Measurements from ENCODE around the gene OR5M10. TPM values are rescaled to one million over a fixed set of nuclear protein-coding genes. Genes with fewer than 3 reads are reported as not detected.
"Not testable (repeated sequence)": the region's sequence is repeated elsewhere in the genome, so short reads cannot be mapped to it uniquely, and the experiment has no call there.

The OR5M10 gene
- not detected for total RNA-seq
- not detected for polyA plus RNA-seq

DNA sequence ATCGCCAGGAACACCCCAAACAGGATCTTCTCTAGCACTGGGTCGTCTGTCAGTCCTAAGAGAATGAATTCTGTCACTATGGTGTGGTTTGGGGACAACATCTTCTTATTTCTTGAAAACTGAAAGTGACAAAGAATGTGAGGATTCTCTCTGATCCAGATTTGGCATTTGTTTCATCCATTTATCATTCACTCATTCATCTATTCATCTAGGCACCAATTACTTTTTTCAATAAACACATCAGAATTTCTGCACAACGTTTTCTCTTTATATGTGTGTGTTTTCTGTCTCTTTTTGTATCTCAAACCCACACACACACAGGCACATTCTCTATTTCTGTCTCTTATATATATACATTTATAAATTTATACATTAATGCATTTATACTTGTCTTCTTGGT is at the start of gene OR5M10:
TSS of gene OR5M10 (minus strand) at position 101 of the 400 bp plus-strand sequence. CDS start at position 101, 0 bp downstream.
- no peak within 1 kb of the TSS for H3K27ac Mint-ChIP-seq
- no peaks in the 10 kb centered on the region for H3K4me1 Mint-ChIP-seq
- no peaks in the 10 kb centered on the region for H3K4me1 ChIP-seq (ENCODE audit: control insufficient read depth, insufficient read depth, low read length, poor library complexity, severe bottlenecking)
- no peaks in the 10 kb centered on the region for H3K27me3 ChIP-seq (ENCODE audit: control insufficient read depth, insufficient read depth, low read length)
- no peaks in the 10 kb centered on the region for H3K36me3 ChIP-seq (ENCODE audit: control insufficient read depth, insufficient read depth, low read length)
- ATAC-seq (ENCODE audit: low read depth in 2 of 2) (no peak), DNase-seq (no peak)
- no peak within 1 kb of the TSS for H3K4me3 Mint-ChIP-seq
- H3K27me3 Mint-ChIP-seq, result no peaks in the 10 kb centered on the region
- no peak within 1 kb of the TSS for H3K27ac ChIP-seq (ENCODE audit: insufficient read depth, low read length, poor library complexity, severe bottlenecking)
- no peak within 1 kb of the TSS for H3K4me3 ChIP-seq (ENCODE audit: low read depth, low read length)
- H3K9me3 ChIP-seq (ENCODE audit: control insufficient read depth in 2 of 2, low read length in 2 of 2), result no peaks in the 10 kb centered on the region
- H3K36me3 Mint-ChIP-seq, result no peaks in the 10 kb centered on the region
- peaks cover 0 to 22% (median 6%) of the 10 kb centered on the region in 7 donors for H3K9me3 Mint-ChIP-seq

DNA sequence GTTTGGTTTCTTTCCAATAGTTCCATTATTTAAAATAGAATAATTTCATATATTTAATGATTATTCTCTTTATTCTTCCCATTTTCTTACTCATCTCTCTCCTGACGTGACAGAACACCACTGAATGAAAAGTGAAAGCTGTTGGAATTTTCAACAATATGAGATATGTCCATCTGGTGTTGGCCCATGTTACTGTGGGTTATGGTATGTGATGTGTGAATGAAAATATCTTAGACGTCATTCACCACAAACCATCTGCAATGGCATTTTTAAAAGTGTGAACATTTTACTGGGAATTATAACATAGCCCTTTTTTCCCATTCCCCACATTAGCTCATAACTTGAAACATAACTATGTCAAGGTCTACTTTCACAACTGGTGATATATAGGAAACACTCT is 48.4 kb upstream of the OR5M10 start:
- Histone ChIP-seq H3K9me3 (ENCODE audit: control insufficient read depth in 2 of 2, low read length in 2 of 2) (peaks cover 0 to 5% of the 10 kb centered on the region in 2 experiments), H3K36me3 (ENCODE audit: control insufficient read depth, insufficient read depth, low read length) (no peaks in the 10 kb centered on the region), H3K27me3 (ENCODE audit: control insufficient read depth, insufficient read depth, low read length) (no peaks in the 10 kb centered on the region), H3K27ac (ENCODE audit: insufficient read depth, low read length, poor library complexity, severe bottlenecking) (no peak overlapping the region), H3K4me3 (ENCODE audit: low read depth, low read length) (no peak overlapping the region), H3K4me1 (ENCODE audit: control insufficient read depth, insufficient read depth, low read length, poor library complexity, severe bottlenecking) (no peaks in the 10 kb centered on the region)
- H3K27me3 Mint-ChIP-seq, result no peaks in the 10 kb centered on the region
- ATAC-seq (ENCODE audit: low read depth in 2 of 2) (no peak), DNase-seq (no peak)
- H3K9me3 Mint-ChIP-seq, result peaks cover 0 to 26% (median 6%) of the 10 kb centered on the region in 7 donors
- no peak overlapping the region for H3K27ac Mint-ChIP-seq
- H3K4me1 Mint-ChIP-seq, result no peaks in the 10 kb centered on the region
- H3K36me3 Mint-ChIP-seq, result no peaks in the 10 kb centered on the region
- H3K4me3 Mint-ChIP-seq, result no peak overlapping the region

DNA sequence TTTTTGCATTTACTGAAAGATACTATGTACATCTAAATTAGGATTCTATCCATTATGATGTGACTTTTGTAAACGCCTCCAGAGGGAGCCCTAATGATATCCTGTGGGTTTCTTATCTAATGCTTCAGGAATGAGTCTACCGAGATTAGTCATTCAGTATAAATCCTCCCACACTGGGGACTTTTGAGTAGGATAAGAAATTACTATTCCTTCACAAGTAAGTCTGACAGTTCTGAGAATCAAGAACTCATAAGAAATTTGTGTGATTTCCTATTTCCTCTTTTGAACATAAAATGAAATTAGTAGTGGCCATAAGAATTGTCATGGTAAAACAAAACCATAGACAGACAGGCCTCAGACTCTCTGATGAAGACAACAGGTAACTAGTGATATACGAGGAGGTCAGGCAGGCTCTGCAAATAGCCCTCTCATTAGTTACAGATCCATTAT is 47.2 kb upstream of the OR5M10 start:
- H3K9me3 ChIP-seq (ENCODE audit: control insufficient read depth in 2 of 2, low read length in 2 of 2), result peaks cover 0 to 5% of the 10 kb centered on the region in 2 experiments
- Mint-ChIP-seq H3K9me3 (peaks cover 0 to 22% (median 6%) of the 10 kb centered on the region in 7 donors), H3K27me3 (no peaks in the 10 kb centered on the region), H3K4me1 (no peaks in the 10 kb centered on the region), H3K27ac (peak overlapping the region in 1 of 3 donors; percentile 10), H3K4me3 (no peak overlapping the region), H3K36me3 (no peaks in the 10 kb centered on the region)
- H3K27ac ChIP-seq (ENCODE audit: insufficient read depth, low read length, poor library complexity, severe bottlenecking), result no peak overlapping the region
- H3K36me3 ChIP-seq (ENCODE audit: control insufficient read depth, insufficient read depth, low read length), result no peaks in the 10 kb centered on the region
- H3K4me1 ChIP-seq (ENCODE audit: control insufficient read depth, insufficient read depth, low read length, poor library complexity, severe bottlenecking), result no peaks in the 10 kb centered on the region
- no peak overlapping the region for H3K4me3 ChIP-seq (ENCODE audit: low read depth, low read length)
- no peak for ATAC-seq (ENCODE audit: low read depth in 2 of 2)
- no peak for DNase-seq
- no peaks in the 10 kb centered on the region for H3K27me3 ChIP-seq (ENCODE audit: control insufficient read depth, insufficient read depth, low read length)

DNA sequence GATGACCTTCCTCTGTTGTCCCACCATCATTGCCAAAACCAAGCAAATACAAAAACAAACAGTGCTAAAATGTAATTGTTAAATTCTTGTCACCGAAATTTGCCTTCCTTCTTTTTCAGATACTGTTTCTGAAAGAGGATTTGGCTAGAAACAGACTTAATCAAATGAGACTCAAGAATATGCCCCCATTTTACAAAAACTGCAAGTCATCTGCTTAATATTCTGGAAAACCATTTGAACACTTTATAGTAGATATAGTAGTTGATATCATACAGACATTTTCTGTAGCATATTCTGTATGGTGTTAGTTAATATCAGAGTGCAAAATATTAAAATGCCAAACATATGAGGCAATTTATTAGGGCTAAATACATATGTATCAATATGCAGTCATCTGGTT is 33.7 kb upstream of the OR5M10 start:
- Mint-ChIP-seq H3K4me3 (no peak overlapping the region), H3K4me1 (no peaks in the 10 kb centered on the region)

DNA sequence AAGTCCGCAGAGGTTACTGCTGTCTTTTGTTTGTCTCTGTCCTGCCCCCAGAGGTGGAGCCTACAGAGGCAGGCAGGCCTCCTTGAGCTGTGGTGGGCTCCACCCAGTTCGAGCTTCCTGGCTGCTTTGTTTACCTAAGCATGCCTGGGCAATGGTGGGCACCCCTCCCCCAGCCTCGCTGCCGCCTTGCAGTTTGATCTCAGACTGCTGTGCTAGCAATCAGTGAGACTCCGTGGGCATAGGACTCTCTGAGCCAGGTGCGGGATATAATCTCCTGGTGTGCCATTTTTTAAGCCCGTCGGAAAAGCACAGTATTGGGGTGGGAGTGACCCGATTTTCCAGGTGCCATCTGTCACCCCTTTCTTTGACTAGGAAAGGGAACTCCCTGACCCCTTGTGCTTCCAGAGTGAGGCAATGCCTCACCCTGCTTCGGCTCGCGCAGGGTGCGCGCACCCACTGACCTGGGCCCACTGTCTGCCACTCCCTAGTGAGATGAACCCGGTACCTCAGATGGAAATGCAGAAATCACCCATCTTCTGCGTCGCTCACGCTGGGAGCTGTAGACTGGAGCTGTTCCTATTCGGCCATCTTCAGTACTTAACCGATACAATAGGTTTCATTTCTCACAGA is 14.7 kb upstream of the OR5M10 start:
- not testable (repeated sequence) for H3K27ac Mint-ChIP-seq; ATAC-seq (ENCODE audit: low read depth in 2 of 2); DNase-seq; H3K36me3 Mint-ChIP-seq; H3K4me3 ChIP-seq (ENCODE audit: low read depth, low read length); H3K27ac ChIP-seq (ENCODE audit: insufficient read depth, low read length, poor library complexity, severe bottlenecking); H3K4me3 Mint-ChIP-seq; H3K36me3 ChIP-seq (ENCODE audit: control insufficient read depth, insufficient read depth, low read length); H3K4me1 Mint-ChIP-seq; H3K27me3 ChIP-seq (ENCODE audit: control insufficient read depth, insufficient read depth, low read length); H3K27me3 Mint-ChIP-seq; H3K9me3 ChIP-seq (ENCODE audit: control insufficient read depth in 2 of 2, low read length in 2 of 2); H3K4me1 ChIP-seq (ENCODE audit: control insufficient read depth, insufficient read depth, low read length, poor library complexity, severe bottlenecking)
- H3K9me3 Mint-ChIP-seq, result peaks cover 0 to 12% (median 3%) of the 10 kb centered on the region in 7 donors

More for the DNA sequence above, 33.7 kb upstream of the OR5M10 start:
- Histone ChIP-seq H3K27ac (ENCODE audit: insufficient read depth, low read length, poor library complexity, severe bottlenecking) (no peak overlapping the region), H3K36me3 (ENCODE audit: control insufficient read depth, insufficient read depth, low read length) (no peaks in the 10 kb centered on the region), H3K9me3 (ENCODE audit: control insufficient read depth in 2 of 2, low read length in 2 of 2) (peaks cover 0 to 2% of the 10 kb centered on the region in 2 experiments), H3K4me1 (ENCODE audit: control insufficient read depth, insufficient read depth, low read length, poor library complexity, severe bottlenecking) (no peaks in the 10 kb centered on the region), H3K27me3 (ENCODE audit: control insufficient read depth, insufficient read depth, low read length) (no peaks in the 10 kb centered on the region), H3K4me3 (ENCODE audit: low read depth, low read length) (no peak overlapping the region)
- H3K27me3 Mint-ChIP-seq, result no peaks in the 10 kb centered on the region
- no peaks in the 10 kb centered on the region for H3K36me3 Mint-ChIP-seq
- no peak overlapping the region for H3K27ac Mint-ChIP-seq
- ATAC-seq (ENCODE audit: low read depth in 2 of 2) (no peak), DNase-seq (no peak)
- H3K9me3 Mint-ChIP-seq, result peaks cover 0 to 24% (median 8%) of the 10 kb centered on the region in 7 donors

DNA sequence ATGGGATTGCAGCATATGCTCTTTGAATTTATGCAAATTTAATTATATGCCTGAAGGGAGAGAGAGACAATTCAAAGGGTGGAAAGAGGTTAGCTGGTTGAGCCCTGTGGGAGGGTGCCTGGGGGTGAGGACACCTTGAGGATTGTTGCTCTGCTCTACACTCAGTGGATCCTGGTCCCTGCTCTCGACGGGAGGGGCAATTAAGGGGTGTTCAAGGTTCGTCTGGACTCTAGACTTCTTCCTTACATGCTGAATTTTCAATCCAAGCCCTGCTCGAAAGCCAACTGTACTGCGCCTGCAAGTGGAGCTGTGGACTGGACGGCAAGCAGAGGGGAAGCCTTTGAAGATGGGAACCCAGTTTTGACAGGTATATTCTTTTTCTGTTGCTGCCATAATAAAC is 18.9 kb downstream of the OR5M10 start:
- no peak overlapping the region for H3K27ac ChIP-seq (ENCODE audit: insufficient read depth, low read length, poor library complexity, severe bottlenecking)
- Mint-ChIP-seq H3K27ac (no peak overlapping the region), H3K4me3 (no peak overlapping the region), H3K27me3 (no peaks in the 10 kb centered on the region), H3K4me1 (no peaks in the 10 kb centered on the region), H3K36me3 (no peaks in the 10 kb centered on the region), H3K9me3 (peaks cover under 1 to 37% (median 12%) of the 10 kb centered on the region in 7 donors)
- no peaks in the 10 kb centered on the region for H3K27me3 ChIP-seq (ENCODE audit: control insufficient read depth, insufficient read depth, low read length)
- no peak overlapping the region for H3K4me3 ChIP-seq (ENCODE audit: low read depth, low read length)
- H3K4me1 ChIP-seq (ENCODE audit: control insufficient read depth, insufficient read depth, low read length, poor library complexity, severe bottlenecking), result no peaks in the 10 kb centered on the region
- peaks cover 5 to 12% of the 10 kb centered on the region in 2 experiments for H3K9me3 ChIP-seq (ENCODE audit: control insufficient read depth in 2 of 2, low read length in 2 of 2)
- no peak for ATAC-seq (ENCODE audit: low read depth in 2 of 2)
- DNase-seq, result no peak
- H3K36me3 ChIP-seq (ENCODE audit: control insufficient read depth, insufficient read depth, low read length), result no peaks in the 10 kb centered on the region

DNA sequence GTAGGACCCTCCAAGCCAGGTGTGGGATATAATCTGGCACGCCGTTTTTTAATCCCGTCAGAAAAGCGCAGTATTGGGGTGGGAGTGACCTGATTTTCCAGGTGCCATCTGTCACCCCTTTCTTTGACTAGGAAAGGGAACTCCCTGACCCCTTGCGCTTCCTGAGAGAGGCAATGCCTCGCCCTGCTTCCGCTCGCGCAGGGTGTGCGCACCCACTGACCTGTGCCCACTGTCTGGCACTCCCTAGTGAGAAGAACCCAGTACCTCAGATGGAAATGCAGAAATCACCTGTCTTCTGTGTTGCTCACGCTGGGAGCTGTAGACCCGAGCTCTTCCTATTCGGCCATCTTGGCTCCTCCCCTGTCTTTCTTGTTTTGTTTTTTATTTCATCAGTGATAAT is 22.8 kb downstream of the OR5M10 start:
- not testable (repeated sequence) for H3K27me3 ChIP-seq (ENCODE audit: control insufficient read depth, insufficient read depth, low read length); H3K4me1 Mint-ChIP-seq; H3K4me1 ChIP-seq (ENCODE audit: control insufficient read depth, insufficient read depth, low read length, poor library complexity, severe bottlenecking); H3K36me3 Mint-ChIP-seq; H3K4me3 ChIP-seq (ENCODE audit: low read depth, low read length); H3K27ac Mint-ChIP-seq; H3K36me3 ChIP-seq (ENCODE audit: control insufficient read depth, insufficient read depth, low read length); H3K4me3 Mint-ChIP-seq; ATAC-seq (ENCODE audit: low read depth in 2 of 2); DNase-seq; H3K27me3 Mint-ChIP-seq; H3K27ac ChIP-seq (ENCODE audit: insufficient read depth, low read length, poor library complexity, severe bottlenecking)
- peaks cover 0 to 26% (median 10%) of the 10 kb centered on the region in 7 donors for H3K9me3 Mint-ChIP-seq
- peaks cover 5 to 12% of the 10 kb centered on the region in 2 experiments for H3K9me3 ChIP-seq (ENCODE audit: control insufficient read depth in 2 of 2, low read length in 2 of 2)

DNA sequence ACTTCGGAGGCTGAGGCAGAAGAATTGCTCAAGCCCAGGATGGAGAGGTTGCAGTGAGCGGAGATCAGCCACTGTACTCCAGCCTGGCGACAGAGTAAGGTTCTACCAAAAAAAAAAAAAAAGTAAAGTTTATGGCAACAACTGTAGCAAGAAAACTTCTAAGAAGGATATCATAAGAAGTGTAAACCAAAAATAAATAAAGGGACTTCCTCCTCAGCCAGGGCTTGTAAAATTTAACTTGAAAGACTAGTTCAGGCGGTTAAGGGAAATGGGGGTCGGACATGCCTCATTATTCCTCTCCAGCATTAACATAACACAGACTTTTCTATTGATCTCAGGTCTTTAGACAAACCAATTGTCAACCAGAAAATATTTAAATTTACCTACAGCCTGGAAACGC is 32.0 kb downstream of the OR5M10 start:
- no peak for ATAC-seq (ENCODE audit: low read depth in 2 of 2)
- peaks cover 0 to 33% (median 8%) of the 10 kb centered on the region in 7 donors for H3K9me3 Mint-ChIP-seq
- no peaks in the 10 kb centered on the region for H3K4me1 Mint-ChIP-seq
- H3K27ac ChIP-seq (ENCODE audit: insufficient read depth, low read length, poor library complexity, severe bottlenecking), result no peak overlapping the region
- H3K36me3 Mint-ChIP-seq, result no peaks in the 10 kb centered on the region
- no peaks in the 10 kb centered on the region for H3K27me3 ChIP-seq (ENCODE audit: control insufficient read depth, insufficient read depth, low read length)
- peaks cover 0 to 2% of the 10 kb centered on the region in 2 experiments for H3K9me3 ChIP-seq (ENCODE audit: control insufficient read depth in 2 of 2, low read length in 2 of 2)
- no peak for DNase-seq
- H3K27me3 Mint-ChIP-seq, result no peaks in the 10 kb centered on the region
- no peaks in the 10 kb centered on the region for H3K4me1 ChIP-seq (ENCODE audit: control insufficient read depth, insufficient read depth, low read length, poor library complexity, severe bottlenecking)
- no peak overlapping the region for H3K4me3 ChIP-seq (ENCODE audit: low read depth, low read length)
- H3K36me3 ChIP-seq (ENCODE audit: control insufficient read depth, insufficient read depth, low read length), result no peaks in the 10 kb centered on the region
- H3K27ac Mint-ChIP-seq, result no peak overlapping the region
- H3K4me3 Mint-ChIP-seq, result no peak overlapping the region
